Measurements from ENCODE around the gene CERKL.

Gene CERKL

DNA sequence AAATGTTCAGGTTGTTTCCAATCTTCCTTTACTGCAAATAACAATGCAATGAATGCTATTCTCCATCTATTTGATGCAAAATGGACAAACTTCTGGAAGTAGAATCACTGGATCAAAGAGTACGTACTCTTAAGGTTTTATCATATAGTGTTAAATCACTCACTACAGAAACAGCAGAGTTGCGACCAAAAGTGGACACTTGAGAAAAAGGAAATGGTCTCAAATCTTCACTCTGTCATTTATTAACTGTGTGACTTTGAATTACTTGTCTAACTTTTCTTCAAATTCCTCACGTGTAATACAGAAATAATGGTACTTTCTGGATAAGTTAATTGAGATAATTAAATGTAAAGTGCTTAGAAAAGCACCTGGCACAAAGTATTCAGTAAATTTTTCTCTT is 78.1 kb downstream of the CERKL start:
- Histone ChIP-seq H3K36me3 (no peaks in the 10 kb centered on the region), H3K27me3 (no peaks in the 10 kb centered on the region), H3K9me3 (no peaks in the 10 kb centered on the region), H3K4me3 (ENCODE audit: low read depth, low read length) (no peak overlapping the region), H3K4me1 (no peaks in the 10 kb centered on the region)
- TF ChIP-seq, protein P1, sequence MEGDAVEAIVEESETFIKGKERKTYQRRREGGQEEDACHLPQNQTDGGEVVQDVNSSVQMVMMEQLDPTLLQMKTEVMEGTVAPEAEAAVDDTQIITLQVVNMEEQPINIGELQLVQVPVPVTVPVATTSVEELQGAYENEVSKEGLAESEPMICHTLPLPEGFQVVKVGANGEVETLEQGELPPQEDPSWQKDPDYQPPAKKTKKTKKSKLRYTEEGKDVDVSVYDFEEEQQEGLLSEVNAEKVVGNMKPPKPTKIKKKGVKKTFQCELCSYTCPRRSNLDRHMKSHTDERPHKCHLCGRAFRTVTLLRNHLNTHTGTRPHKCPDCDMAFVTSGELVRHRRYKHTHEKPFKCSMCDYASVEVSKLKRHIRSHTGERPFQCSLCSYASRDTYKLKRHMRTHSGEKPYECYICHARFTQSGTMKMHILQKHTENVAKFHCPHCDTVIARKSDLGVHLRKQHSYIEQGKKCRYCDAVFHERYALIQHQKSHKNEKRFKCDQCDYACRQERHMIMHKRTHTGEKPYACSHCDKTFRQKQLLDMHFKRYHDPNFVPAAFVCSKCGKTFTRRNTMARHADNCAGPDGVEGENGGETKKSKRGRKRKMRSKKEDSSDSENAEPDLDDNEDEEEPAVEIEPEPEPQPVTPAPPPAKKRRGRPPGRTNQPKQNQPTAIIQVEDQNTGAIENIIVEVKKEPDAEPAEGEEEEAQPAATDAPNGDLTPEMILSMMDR (IDR thresholded peaks at IDR 0.05; ENCODE audit: low read depth, low read length): no peak
- no peak for DNase-seq

DNA sequence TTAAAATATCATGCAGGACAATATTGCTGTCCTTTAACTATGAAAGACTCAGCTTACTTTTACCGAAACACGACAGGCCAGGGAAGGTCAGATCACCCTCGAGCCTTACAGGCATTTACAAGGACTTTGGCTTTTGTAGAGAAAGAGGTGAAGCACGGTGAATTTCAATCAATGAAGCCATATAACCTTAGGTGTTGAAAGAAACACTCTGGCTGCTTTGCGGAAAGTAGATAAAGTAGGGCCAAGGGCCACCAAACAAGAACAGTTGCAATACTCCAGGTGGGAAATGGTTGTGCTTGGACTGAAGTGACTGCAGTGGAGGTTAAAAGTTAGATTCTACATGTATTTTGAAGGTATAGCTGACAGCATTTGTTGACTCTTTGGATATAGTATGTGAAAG is 80.5 kb downstream of the CERKL start:
- Histone ChIP-seq H3K36me3 (no peaks in the 10 kb centered on the region), H3K4me1 (no peaks in the 10 kb centered on the region), H3K9me3 (no peaks in the 10 kb centered on the region), H3K4me3 (ENCODE audit: low read depth, low read length) (no peak overlapping the region), H3K27me3 (no peaks in the 10 kb centered on the region)
- TF ChIP-seq, protein P1 (IDR thresholded peaks at IDR 0.05; ENCODE audit: low read depth, low read length): no peak
- no peak for DNase-seq

DNA sequence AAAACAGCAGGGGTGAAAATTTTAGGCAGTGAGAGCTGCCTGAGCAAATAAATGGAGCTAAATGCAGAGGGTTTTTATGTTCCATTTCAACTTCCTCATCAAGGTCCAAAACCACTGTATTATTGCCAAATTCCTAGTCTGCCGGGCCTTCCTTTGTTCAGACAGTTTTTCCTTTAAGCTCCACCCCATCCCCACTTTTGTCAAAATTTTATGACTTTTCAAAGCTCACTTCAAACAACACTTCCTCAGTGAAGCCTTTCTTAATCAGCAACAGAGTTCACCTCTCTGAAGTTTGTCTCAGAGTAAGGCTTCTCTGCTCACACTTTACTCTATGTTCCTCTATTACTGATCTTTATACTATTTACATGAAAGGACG is 81.3 kb downstream of the CERKL start:
- Histone ChIP-seq H3K4me3 (ENCODE audit: low read depth, low read length) (no peak overlapping the region), H3K36me3 (no peaks in the 10 kb centered on the region), H3K4me1 (no peaks in the 10 kb centered on the region), H3K9me3 (no peaks in the 10 kb centered on the region), H3K27me3 (no peaks in the 10 kb centered on the region)
- TF ChIP-seq, protein P1 (IDR thresholded peaks at IDR 0.05; ENCODE audit: low read depth, low read length): no peak
- DNase-seq: no peak

DNA sequence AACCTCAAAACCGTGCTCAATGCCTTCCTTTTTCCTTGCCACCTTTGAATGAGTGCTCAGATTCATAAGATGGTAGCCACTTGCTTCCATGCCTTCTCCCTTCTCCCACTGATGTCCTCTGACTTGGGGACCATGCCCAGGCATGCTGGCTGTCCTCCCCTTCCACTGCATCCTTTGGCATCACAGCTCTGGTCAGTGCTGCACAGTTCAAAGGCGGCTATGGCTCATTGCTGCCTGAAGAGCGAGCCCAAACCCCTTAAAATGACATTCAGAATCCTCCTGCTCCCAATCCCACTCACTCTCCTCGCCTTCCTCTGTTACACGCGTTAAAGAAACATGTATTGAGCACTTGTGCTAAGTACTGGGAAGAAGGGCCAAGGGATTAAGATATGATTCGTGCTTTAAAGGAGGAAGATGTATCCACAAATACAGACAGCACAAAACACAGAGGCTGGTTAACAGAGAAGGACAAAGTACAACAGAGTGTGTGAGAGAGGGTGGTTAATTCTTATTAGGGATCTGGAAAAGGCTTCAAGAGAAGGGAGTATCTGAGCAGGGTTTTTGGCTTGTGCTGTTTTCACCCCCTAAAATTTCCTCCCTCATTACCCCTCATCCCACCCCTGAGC is 81.8 kb downstream of the CERKL start:
- DNase-seq: no peak
- Histone ChIP-seq H3K4me3 (ENCODE audit: low read depth, low read length) (no peak overlapping the region), H3K27me3 (no peaks in the 10 kb centered on the region), H3K9me3 (no peaks in the 10 kb centered on the region), H3K4me1 (no peaks in the 10 kb centered on the region), H3K36me3 (no peaks in the 10 kb centered on the region)
- TF ChIP-seq, protein P1 (IDR thresholded peaks at IDR 0.05; ENCODE audit: low read depth, low read length): no peak

DNA sequence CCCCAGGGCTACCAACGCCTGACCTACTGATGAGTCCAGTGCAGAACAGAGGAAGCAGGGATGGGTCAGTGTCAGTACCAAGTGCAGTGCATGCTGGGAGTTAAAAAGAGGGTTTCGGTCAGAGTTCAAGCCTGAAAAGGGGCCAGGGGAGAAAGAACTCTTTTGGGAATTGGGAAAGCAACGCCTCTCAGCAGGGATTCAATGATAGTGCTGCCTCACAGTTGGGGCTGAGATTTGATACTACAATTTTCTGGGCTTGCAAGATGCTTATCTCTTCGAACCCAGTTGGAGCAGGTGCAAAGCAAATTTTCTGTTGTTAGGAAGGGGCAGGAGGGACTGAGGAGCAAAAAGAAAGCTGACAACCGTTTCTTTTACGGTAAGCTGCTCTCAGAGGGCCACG is 82.6 kb downstream of the CERKL start:
- TF ChIP-seq, protein P1 (IDR thresholded peaks at IDR 0.05; ENCODE audit: low read depth, low read length): no peak
- H3K27me3 ChIP-seq: no peaks in the 10 kb centered on the region
- H3K4me1 ChIP-seq: no peaks in the 10 kb centered on the region
- no peak overlapping the region for H3K4me3 ChIP-seq (ENCODE audit: low read depth, low read length)
- no peak for DNase-seq
- no peaks in the 10 kb centered on the region for H3K9me3 ChIP-seq
- H3K36me3 ChIP-seq: no peaks in the 10 kb centered on the region

DNA sequence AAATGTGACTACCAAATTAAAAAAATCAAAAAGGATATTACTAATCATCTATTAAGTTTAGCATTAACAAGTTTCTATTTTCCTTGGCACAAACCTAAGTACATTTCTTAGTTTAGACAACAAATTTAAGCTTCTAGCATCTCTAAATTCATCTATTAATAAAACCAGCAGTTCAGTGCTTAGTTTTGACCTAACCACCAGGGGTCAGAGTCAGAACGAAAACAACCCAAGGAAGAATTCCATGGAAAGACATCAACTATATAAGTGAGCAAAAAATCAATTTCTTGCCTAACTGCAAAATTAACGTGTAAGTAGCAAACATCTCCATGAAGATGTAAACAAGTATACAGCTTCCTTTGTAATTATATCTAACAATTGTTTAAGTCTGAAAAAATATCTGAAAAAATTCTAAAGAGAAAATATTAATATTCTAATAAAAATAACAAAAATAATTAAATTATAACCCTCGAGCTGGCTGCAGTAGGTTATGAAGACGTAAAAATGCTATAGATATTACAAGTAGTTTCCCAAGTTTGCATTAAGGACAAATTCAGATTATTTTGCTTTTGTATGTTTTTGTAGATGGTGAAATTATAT is 83.7 kb downstream of the CERKL start:
- DNase-seq: no peak
- Histone ChIP-seq H3K36me3 (no peaks in the 10 kb centered on the region), H3K4me3 (ENCODE audit: low read depth, low read length) (no peak overlapping the region), H3K9me3 (no peaks in the 10 kb centered on the region), H3K27me3 (no peaks in the 10 kb centered on the region), H3K4me1 (no peaks in the 10 kb centered on the region)
- TF ChIP-seq, protein P1 (IDR thresholded peaks at IDR 0.05; ENCODE audit: low read depth, low read length): peak; percentile 37

All from BE2C (cell line).